Measurements from ENCODE around the gene DLG2.

DNA sequence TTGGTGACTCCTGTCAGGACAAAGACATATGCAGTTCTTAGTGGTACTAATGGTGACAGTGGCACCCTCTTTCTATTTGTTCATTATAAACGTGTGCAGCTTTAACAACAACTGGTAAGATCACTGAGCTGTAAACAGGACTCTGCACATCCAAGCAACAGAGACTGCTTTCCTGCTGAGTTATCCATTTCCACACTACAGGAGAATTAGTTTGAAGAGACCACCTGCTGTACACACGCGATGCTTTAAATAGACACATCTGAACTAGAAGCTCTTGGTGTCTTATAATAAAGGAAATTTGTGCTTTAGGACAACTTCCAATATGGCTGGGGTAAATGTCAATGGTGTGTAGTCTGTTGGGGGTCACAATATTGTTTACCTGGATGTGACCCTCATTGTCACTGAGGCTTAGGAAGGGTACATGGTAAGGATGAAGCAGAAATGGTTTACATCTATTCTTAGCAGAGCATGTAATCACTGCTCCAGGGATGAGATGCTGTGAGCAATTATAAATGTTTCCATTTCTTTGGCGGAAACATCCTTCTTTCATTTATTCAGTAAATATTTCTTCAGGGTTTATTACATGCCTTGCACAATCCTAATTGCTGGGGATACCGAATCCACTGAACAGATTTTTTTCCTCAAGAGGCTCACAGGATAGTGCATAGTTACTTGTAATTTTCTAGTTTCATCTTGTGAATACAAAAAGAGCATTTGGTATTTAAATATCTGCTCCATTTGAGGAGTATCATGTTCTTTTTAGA lies 1987.0 kb downstream of the DLG2 start:
- TF ChIP-seq, protein P1, sequence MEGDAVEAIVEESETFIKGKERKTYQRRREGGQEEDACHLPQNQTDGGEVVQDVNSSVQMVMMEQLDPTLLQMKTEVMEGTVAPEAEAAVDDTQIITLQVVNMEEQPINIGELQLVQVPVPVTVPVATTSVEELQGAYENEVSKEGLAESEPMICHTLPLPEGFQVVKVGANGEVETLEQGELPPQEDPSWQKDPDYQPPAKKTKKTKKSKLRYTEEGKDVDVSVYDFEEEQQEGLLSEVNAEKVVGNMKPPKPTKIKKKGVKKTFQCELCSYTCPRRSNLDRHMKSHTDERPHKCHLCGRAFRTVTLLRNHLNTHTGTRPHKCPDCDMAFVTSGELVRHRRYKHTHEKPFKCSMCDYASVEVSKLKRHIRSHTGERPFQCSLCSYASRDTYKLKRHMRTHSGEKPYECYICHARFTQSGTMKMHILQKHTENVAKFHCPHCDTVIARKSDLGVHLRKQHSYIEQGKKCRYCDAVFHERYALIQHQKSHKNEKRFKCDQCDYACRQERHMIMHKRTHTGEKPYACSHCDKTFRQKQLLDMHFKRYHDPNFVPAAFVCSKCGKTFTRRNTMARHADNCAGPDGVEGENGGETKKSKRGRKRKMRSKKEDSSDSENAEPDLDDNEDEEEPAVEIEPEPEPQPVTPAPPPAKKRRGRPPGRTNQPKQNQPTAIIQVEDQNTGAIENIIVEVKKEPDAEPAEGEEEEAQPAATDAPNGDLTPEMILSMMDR (IDR thresholded peaks at IDR 0.05), result no peak
- TF ChIP-seq POLR2A (IDR thresholded peaks at IDR 0.05), result no peak
- no peak for TF ChIP-seq POLR2AphosphoS5 (IDR thresholded peaks at IDR 0.05)
- TF ChIP-seq EP300 (IDR thresholded peaks at IDR 0.05), result no peak

Data from suprapubic skin (tissue), 4 donors.